HG03064 (cell line): Measurements from ENCODE around the gene TRIM8.
"Not testable (repeated sequence)": the region's sequence is repeated elsewhere in the genome, so short reads cannot be mapped to it uniquely, and the experiment has no call there.

ENCODE experiments used
- ATAC-seq: cut with Tn5 transposase; IDR thresholded peaks from one replicate; pipeline ENCODE4 v1.9.1; 2021; ENCODE audit warnings: low read depth; ENCODE audit not compliant: unreplicated experiment

Gene TRIM8

DNA sequence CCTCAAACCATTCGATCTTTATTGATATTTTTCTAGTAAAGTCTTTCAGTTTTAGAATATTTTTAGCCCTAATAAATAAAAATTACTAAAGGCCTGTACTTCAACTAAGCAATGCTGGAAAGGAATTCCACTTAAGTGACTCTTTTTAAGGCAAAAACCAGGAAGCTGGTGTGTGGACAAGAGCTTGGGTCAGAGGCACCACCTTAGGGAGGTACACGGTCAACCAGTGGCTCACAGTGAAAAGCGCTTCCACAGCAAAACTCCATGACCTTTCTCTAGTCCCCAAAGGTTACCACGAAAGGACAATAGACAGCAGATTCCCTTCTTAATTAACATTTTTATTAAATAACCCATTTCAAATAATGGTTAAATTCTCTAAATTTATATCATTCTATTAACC, 38.7 kb downstream of the TRIM8 start:
- no peak for ATAC-seq

GRCh38 chr10:102683736-102684135, 39.5 kb downstream of the TRIM8 start:
- ATAC-seq, result no peak

- ATAC-seq, result no peak
These were observed 47.2 kb downstream of the TRIM8 start for GRCh38 chr10:102691285-102692066.

DNA sequence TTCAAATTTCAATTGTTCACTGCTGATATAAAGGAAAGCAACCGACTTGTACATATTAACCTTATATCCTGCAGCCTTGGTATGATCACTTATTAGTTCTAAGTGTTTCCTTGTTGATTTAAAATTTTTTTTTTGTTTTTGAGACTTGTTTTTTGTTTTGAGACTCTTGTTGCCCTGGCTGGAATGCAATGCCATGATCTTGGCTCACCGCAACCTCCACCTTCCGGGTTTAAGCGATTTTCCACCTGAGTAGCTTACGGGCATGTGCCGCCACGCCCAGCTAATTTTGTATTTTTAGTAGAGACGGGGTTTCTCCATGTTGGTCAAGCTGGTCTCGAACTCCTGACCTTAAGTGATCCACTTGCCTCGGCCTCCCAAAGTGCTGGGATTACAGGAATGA, 51.1 kb downstream of the TRIM8 start:
- not testable (repeated sequence) for ATAC-seq

GRCh38 chr10:102696736-102697135, 52.5 kb downstream of the TRIM8 start:
- no peak for ATAC-seq

DNA sequence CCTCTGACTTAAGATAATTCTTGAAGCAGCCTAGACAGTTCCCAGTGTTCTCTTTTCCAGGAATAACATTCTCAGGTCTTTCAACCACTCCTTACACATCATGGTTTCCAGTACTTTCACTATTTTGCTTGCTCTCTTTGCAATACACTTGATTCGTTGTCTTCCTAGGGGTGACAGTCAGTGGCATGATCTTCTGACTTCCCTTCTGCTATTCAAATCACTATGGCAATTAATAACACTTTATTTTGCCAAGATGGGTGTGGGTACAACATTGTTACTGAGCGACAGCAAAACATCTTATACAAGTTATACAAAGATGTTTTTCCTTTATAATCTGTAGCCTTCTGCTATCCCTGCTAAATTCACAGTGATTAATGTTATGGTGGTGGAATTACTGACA, 54.6 kb downstream of the TRIM8 start:
- ATAC-seq, result no peak

- ATAC-seq, result no peak
These were observed 57.0 kb downstream of the TRIM8 start for GRCh38 chr10:102701272-102701671.

- no peak for ATAC-seq
These were observed 57.5 kb downstream of the TRIM8 start for GRCh38 chr10:102701796-102702195.

GRCh38 chr10:102702742-102703141, 58.5 kb downstream of the TRIM8 start:
- ATAC-seq, result no peak

DNA sequence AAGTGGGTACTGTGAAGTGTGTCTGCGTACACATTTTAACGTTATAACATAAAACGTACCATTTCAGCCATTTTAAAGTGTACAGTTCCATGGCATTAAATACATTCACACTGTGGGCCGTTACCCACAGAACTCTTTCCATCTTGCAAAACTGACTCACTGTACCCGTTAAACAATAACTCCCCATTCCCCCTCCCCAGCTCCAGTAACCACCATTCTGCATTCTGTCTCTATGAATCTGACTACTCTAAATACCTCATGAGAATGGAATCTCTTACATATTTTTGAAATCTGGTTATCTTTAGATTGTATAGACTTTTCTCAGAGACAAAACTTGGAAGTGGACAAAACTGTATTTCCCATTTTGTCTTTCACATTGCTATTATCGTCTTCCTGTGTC, 60.6 kb downstream of the TRIM8 start:
- no peak for ATAC-seq

- no peak for ATAC-seq
These were observed 61.3 kb downstream of the TRIM8 start for GRCh38 chr10:102705531-102705930.
